GM23338 (cell line): ENCODE results near the gene KRT74. TPM values are rescaled to one million over a fixed set of nuclear protein-coding genes. Genes with fewer than 3 reads are reported as not detected.

ENCODE experiments used
- CREB1 ChIP-seq: fragments of 250-450 bp; sonication (Bioruptor Pico); IDR thresholded peaks from 2 replicates; pipeline ENCODE4 v1.5.0; 2020; ENCODE audit warnings: low read depth, mild to moderate bottlenecking, moderate library complexity
- NANOG ChIP-seq: IDR thresholded peaks from 2 replicates; pipeline ENCODE4 v1.6.1; 2016; ENCODE audit warnings: antibody characterized with exemption, borderline replicate concordance
- STAT1 ChIP-seq: IDR thresholded peaks from one replicate; pipeline ENCODE4 v1.6.1; 2016; ENCODE audit warnings: antibody characterized with exemption; ENCODE audit not compliant: unreplicated experiment
- ZNF114 ChIP-seq: fragments of 250-450 bp; sonication (Bioruptor Pico); IDR thresholded peaks from 2 replicates; pipeline ENCODE4 v1.5.0; 2020; ENCODE audit warnings: mild to moderate bottlenecking, moderate library complexity
- ZNF331 ChIP-seq: fragments of 250-450 bp; sonication (Bioruptor Pico); IDR thresholded peaks from 2 replicates; pipeline ENCODE4 v1.5.0; 2020; ENCODE audit warnings: low read depth, mild to moderate bottlenecking, moderate library complexity
- polyA plus RNA-seq: library from polyadenylated mRNA; unstranded; fragments of >200 nt; fragmentation: Nextera tagmentation; extraction: Ambion mirVana; gene quantifications from 2 replicates; pipeline ENCODE4 v1.2.1, GENCODE V29; 2016
- total RNA-seq: library from RNA; depleted of rRNA; stranded (reverse); fragments of >200 nt; shearing (Covaris generic); gene quantifications from 2 replicates; pipeline ENCODE4 v1.2.3, GENCODE V29; 2014
- TF ChIP-seq, protein P1 (sequence below): fragments of 250-450 bp; sonication (Bioruptor Pico); IDR thresholded peaks from 2 replicates; pipeline ENCODE4 v1.5.0; 2020; ENCODE audit warnings: mild to moderate bottlenecking, moderate library complexity
- TF ChIP-seq, protein P2 (sequence below): IDR thresholded peaks from 2 replicates; pipeline ENCODE4 v1.6.1; 2016; ENCODE audit warnings: antibody characterized with exemption
- TF ChIP-seq, protein P3 (sequence below): IDR thresholded peaks from one replicate; pipeline ENCODE4 v1.6.1; 2018; ENCODE audit warnings: antibody characterized with exemption; ENCODE audit not compliant: unreplicated experiment
- TF ChIP-seq, protein P4 (sequence below), 2 experiments: fragments of 200-600 bp in 1 of 2; sonication (generic) in 1 of 2; conservative IDR thresholded peaks; 2 replicates each; pipeline versions ENCODE4 v1.5.1 to v1.6.1; 2016 to 2017; ENCODE audit warnings: antibody characterized with exemption in 2 of 2, low read depth in 2 of 2, mild to moderate bottlenecking in 2 of 2, moderate library complexity in 1 of 2

The KRT74 gene
- total and polyA plus RNA-seq, 2 experiments from 2014 or later, result not detected

DNA sequence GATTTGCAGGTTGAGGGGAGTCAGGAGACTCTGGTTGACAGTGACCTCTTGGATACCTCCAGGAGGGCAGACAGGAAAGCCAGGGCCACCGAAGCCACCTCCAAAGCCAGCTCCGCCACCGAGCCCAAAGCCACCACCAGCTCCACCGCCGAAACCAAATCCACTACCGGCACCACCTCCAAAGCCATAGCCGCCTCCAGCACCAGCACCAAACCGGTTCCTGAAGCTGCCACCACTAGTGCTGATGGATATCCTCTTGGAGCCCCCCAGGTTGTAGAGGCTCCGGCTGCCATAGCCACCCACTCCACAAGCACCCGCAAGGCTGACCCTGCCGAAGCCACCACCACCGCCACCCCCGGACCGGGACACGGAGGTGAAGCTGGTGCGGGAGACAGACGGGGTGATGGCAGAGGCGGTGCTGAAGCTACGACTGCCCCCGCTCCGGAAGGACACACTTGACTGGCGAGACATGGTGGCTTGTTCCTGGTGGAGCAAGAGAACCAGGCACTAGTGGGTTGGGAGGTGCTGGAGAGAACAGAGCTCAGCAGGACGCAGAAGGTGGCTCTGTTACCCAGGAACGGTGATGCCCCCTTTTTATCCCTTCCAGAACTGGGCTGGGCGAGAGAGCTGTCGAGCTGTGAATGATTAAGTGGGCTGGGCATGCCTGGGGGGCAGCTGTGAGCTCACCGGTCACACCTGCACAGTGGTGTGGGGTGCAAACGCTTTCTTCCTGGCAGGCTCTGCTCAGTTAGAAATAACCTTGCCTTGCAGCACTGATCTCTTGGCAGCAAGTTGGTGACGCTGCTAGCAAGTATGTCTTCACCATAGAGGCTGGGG, 53.6 kb downstream of the KRT74 start, which contains the start of gene KRT5 (continued):
- TF ChIP-seq, protein P1, sequence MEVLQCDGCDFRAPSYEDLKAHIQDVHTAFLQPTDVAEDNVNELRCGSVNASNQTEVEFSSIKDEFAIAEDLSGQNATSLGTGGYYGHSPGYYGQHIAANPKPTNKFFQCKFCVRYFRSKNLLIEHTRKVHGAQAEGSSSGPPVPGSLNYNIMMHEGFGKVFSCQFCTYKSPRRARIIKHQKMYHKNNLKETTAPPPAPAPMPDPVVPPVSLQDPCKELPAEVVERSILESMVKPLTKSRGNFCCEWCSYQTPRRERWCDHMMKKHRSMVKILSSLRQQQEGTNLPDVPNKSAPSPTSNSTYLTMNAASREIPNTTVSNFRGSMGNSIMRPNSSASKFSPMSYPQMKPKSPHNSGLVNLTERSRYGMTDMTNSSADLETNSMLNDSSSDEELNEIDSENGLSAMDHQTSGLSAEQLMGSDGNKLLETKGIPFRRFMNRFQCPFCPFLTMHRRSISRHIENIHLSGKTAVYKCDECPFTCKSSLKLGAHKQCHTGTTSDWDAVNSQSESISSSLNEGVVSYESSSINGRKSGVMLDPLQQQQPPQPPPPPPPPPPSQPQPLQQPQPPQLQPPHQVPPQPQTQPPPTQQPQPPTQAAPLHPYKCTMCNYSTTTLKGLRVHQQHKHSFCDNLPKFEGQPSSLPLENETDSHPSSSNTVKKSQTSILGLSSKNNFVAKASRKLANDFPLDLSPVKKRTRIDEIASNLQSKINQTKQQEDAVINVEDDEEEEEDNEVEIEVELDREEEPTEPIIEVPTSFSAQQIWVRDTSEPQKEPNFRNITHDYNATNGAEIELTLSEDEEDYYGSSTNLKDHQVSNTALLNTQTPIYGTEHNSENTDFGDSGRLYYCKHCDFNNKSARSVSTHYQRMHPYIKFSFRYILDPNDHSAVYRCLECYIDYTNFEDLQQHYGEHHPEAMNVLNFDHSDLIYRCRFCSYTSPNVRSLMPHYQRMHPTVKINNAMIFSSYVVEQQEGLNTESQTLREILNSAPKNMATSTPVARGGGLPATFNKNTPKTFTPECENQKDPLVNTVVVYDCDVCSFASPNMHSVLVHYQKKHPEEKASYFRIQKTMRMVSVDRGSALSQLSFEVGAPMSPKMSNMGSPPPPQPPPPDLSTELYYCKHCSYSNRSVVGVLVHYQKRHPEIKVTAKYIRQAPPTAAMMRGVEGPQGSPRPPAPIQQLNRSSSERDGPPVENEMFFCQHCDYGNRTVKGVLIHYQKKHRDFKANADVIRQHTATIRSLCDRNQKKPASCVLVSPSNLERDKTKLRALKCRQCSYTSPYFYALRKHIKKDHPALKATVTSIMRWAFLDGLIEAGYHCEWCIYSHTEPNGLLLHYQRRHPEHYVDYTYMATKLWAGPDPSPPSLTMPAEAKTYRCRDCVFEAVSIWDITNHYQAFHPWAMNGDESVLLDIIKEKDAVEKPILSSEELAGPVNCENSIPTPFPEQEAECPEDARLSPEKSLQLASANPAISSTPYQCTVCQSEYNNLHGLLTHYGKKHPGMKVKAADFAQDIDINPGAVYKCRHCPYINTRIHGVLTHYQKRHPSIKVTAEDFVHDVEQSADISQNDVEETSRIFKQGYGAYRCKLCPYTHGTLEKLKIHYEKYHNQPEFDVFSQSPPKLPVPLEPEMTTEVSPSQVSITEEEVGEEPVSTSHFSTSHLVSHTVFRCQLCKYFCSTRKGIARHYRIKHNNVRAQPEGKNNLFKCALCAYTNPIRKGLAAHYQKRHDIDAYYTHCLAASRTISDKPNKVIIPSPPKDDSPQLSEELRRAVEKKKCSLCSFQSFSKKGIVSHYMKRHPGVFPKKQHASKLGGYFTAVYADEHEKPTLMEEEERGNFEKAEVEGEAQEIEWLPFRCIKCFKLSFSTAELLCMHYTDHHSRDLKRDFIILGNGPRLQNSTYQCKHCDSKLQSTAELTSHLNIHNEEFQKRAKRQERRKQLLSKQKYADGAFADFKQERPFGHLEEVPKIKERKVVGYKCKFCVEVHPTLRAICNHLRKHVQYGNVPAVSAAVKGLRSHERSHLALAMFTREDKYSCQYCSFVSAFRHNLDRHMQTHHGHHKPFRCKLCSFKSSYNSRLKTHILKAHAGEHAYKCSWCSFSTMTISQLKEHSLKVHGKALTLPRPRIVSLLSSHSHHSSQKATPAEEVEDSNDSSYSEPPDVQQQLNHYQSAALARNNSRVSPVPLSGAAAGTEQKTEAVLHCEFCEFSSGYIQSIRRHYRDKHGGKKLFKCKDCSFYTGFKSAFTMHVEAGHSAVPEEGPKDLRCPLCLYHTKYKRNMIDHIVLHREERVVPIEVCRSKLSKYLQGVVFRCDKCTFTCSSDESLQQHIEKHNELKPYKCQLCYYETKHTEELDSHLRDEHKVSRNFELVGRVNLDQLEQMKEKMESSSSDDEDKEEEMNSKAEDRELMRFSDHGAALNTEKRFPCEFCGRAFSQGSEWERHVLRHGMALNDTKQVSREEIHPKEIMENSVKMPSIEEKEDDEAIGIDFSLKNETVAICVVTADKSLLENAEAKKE (CRISPR knock-in tag), result no peak
- no peak for TF ChIP-seq STAT1
- TF ChIP-seq, protein P2, sequence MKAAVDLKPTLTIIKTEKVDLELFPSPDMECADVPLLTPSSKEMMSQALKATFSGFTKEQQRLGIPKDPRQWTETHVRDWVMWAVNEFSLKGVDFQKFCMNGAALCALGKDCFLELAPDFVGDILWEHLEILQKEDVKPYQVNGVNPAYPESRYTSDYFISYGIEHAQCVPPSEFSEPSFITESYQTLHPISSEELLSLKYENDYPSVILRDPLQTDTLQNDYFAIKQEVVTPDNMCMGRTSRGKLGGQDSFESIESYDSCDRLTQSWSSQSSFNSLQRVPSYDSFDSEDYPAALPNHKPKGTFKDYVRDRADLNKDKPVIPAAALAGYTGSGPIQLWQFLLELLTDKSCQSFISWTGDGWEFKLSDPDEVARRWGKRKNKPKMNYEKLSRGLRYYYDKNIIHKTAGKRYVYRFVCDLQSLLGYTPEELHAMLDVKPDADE, result no peak
- TF ChIP-seq, protein P3, sequence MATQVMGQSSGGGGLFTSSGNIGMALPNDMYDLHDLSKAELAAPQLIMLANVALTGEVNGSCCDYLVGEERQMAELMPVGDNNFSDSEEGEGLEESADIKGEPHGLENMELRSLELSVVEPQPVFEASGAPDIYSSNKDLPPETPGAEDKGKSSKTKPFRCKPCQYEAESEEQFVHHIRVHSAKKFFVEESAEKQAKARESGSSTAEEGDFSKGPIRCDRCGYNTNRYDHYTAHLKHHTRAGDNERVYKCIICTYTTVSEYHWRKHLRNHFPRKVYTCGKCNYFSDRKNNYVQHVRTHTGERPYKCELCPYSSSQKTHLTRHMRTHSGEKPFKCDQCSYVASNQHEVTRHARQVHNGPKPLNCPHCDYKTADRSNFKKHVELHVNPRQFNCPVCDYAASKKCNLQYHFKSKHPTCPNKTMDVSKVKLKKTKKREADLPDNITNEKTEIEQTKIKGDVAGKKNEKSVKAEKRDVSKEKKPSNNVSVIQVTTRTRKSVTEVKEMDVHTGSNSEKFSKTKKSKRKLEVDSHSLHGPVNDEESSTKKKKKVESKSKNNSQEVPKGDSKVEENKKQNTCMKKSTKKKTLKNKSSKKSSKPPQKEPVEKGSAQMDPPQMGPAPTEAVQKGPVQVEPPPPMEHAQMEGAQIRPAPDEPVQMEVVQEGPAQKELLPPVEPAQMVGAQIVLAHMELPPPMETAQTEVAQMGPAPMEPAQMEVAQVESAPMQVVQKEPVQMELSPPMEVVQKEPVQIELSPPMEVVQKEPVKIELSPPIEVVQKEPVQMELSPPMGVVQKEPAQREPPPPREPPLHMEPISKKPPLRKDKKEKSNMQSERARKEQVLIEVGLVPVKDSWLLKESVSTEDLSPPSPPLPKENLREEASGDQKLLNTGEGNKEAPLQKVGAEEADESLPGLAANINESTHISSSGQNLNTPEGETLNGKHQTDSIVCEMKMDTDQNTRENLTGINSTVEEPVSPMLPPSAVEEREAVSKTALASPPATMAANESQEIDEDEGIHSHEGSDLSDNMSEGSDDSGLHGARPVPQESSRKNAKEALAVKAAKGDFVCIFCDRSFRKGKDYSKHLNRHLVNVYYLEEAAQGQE, result no peak
- no peak for TF ChIP-seq NANOG
- no peak for TF ChIP-seq CREB1 (CRISPR knock-in tag)
- TF ChIP-seq, protein P4, sequence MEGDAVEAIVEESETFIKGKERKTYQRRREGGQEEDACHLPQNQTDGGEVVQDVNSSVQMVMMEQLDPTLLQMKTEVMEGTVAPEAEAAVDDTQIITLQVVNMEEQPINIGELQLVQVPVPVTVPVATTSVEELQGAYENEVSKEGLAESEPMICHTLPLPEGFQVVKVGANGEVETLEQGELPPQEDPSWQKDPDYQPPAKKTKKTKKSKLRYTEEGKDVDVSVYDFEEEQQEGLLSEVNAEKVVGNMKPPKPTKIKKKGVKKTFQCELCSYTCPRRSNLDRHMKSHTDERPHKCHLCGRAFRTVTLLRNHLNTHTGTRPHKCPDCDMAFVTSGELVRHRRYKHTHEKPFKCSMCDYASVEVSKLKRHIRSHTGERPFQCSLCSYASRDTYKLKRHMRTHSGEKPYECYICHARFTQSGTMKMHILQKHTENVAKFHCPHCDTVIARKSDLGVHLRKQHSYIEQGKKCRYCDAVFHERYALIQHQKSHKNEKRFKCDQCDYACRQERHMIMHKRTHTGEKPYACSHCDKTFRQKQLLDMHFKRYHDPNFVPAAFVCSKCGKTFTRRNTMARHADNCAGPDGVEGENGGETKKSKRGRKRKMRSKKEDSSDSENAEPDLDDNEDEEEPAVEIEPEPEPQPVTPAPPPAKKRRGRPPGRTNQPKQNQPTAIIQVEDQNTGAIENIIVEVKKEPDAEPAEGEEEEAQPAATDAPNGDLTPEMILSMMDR (conservative IDR thresholded peaks at IDR 0.05; ENCODE audit: low read depth in 2 of 2), result no peak
- no peak for TF ChIP-seq ZNF114 (CRISPR knock-in tag)
- TF ChIP-seq ZNF331 (CRISPR knock-in tag), result no peak
